Measurements from ENCODE around the gene ANKRD33B. TPM values are rescaled to one million over a fixed set of nuclear protein-coding genes. Genes with fewer than 3 reads are reported as not detected.

The ANKRD33B gene
- total and polyA plus RNA-seq, 2 experiments from 2014 or later = 1.5 to 2.0 TPM

GRCh38 chr5:10626473-10627013 lies 62.7 kb downstream of the ANKRD33B start:
- no peaks in the 10 kb centered on the region for H3K27me3 ChIP-seq
- no peaks in the 10 kb centered on the region for H3K9me2 ChIP-seq (replicated peaks; ENCODE audit: insufficient read depth)
- H3K27ac ChIP-seq = peak overlapping the region; percentile 42
- peaks cover 6% of the 10 kb centered on the region for H3K4me1 ChIP-seq (ENCODE audit: insufficient read depth)
- H3K4me3 ChIP-seq = no peak overlapping the region
- 67% methylated on average over 12 of the region's 12 CpGs for WGBS (ENCODE audit: low lambda C conversion rate, missing lambda C conversion rate)
- no peaks in the 10 kb centered on the region for H3K36me3 ChIP-seq (replicated peaks; ENCODE audit: insufficient read depth, low read depth)
- H4K20me1 ChIP-seq (ENCODE audit: insufficient read depth, poor library complexity, severe bottlenecking) = no peaks in the 10 kb centered on the region
- no peaks in the 10 kb centered on the region for H3K9me3 ChIP-seq (ENCODE audit: low read depth)
- no peak for DNase-seq (ENCODE audit: low spot score)
- no peaks in the 10 kb centered on the region for H3K79me2 ChIP-seq
- TF ChIP-seq EZH2 (IDR thresholded peaks at IDR 0.05; ENCODE audit: borderline replicate concordance) = no peak
- TF ChIP-seq CTCF (IDR thresholded peaks at IDR 0.05; ENCODE audit: poor library complexity) = no peak
- TF ChIP-seq EZH2phosphoT487 (IDR thresholded peaks at IDR 0.05; ENCODE audit: low read depth, severe bottlenecking, unreplicated experiment) = no peak
- H3K4me2 ChIP-seq = peak overlapping the region; percentile 78
- H2AFZ ChIP-seq = no peak overlapping the region

- no peaks in the 10 kb centered on the region for H3K9me3 ChIP-seq (ENCODE audit: low read depth)
- H3K27ac ChIP-seq = peak overlapping the region; percentile 42
- H3K4me1 ChIP-seq (ENCODE audit: insufficient read depth) = peaks cover 6% of the 10 kb centered on the region
- H3K79me2 ChIP-seq = no peaks in the 10 kb centered on the region
- no peak for DNase-seq (ENCODE audit: low spot score)
- TF ChIP-seq EZH2phosphoT487 (IDR thresholded peaks at IDR 0.05; ENCODE audit: low read depth, severe bottlenecking, unreplicated experiment) (no peak), CTCF (IDR thresholded peaks at IDR 0.05; ENCODE audit: poor library complexity) (no peak), EZH2 (IDR thresholded peaks at IDR 0.05; ENCODE audit: borderline replicate concordance) (no peak)
- H3K36me3 ChIP-seq (replicated peaks; ENCODE audit: insufficient read depth, low read depth) = no peaks in the 10 kb centered on the region
- H3K9me2 ChIP-seq (replicated peaks; ENCODE audit: insufficient read depth) = no peaks in the 10 kb centered on the region
- peak overlapping the region; percentile 78 for H3K4me2 ChIP-seq
- H2AFZ ChIP-seq = peak overlapping the region; percentile 26
- 7% methylated on average over 12 of the region's 12 CpGs for WGBS (ENCODE audit: low lambda C conversion rate, missing lambda C conversion rate)
- H3K27me3 ChIP-seq = no peaks in the 10 kb centered on the region
- no peaks in the 10 kb centered on the region for H4K20me1 ChIP-seq (ENCODE audit: insufficient read depth, poor library complexity, severe bottlenecking)
- no peak overlapping the region for H3K4me3 ChIP-seq
These were observed 63.4 kb downstream of the ANKRD33B start for GRCh38 chr5:10627160-10627701.

- Histone ChIP-seq H4K20me1 (ENCODE audit: insufficient read depth, poor library complexity, severe bottlenecking) (no peaks in the 10 kb centered on the region), H3K27me3 (no peaks in the 10 kb centered on the region), H3K9me2 (replicated peaks; ENCODE audit: insufficient read depth) (no peaks in the 10 kb centered on the region), H3K4me2 (no peak overlapping the region), H3K36me3 (replicated peaks; ENCODE audit: insufficient read depth, low read depth) (no peaks in the 10 kb centered on the region), H3K79me2 (no peaks in the 10 kb centered on the region), H3K4me3 (no peak overlapping the region), H3K4me1 (ENCODE audit: insufficient read depth) (peaks cover 6% of the 10 kb centered on the region), H3K9me3 (ENCODE audit: low read depth) (no peaks in the 10 kb centered on the region), H2AFZ (no peak overlapping the region), H3K27ac (no peak overlapping the region)
- DNase-seq (ENCODE audit: low spot score) = no peak
- TF ChIP-seq CTCF (IDR thresholded peaks at IDR 0.05; ENCODE audit: poor library complexity) = no peak
- TF ChIP-seq EZH2phosphoT487 (IDR thresholded peaks at IDR 0.05; ENCODE audit: low read depth, severe bottlenecking, unreplicated experiment) = no peak
- no peak for TF ChIP-seq EZH2 (IDR thresholded peaks at IDR 0.05; ENCODE audit: borderline replicate concordance)
- 96% methylated on average over 7 of the region's 7 CpGs for WGBS (ENCODE audit: low lambda C conversion rate, missing lambda C conversion rate)
These were observed 64.7 kb downstream of the ANKRD33B start for GRCh38 chr5:10628601-10629000.
